ENCODE measurements around the gene ATP7B.

ATP7B gene

GRCh38 chr13:51950722-51951121, 60.5 kb downstream of the ATP7B start:
- no peak for DNase-seq (ENCODE audit: low spot score)

GRCh38 chr13:51946163-51946669, 65.0 kb downstream of the ATP7B start:
- DNase-seq (ENCODE audit: low spot score) = no peak

GRCh38 chr13:51945149-51945548, 66.1 kb downstream of the ATP7B start:
- no peak for DNase-seq (ENCODE audit: low spot score)

GRCh38 chr13:51944428-51944827, 66.8 kb downstream of the ATP7B start:
- no peak for DNase-seq (ENCODE audit: low spot score)

- DNase-seq (ENCODE audit: low spot score) = no peak
Observed at GRCh38 chr13:51943721-51944120, 67.5 kb downstream of the ATP7B start.

GRCh38 chr13:51942189-51942588, 69.1 kb downstream of the ATP7B start:
- no peak for DNase-seq (ENCODE audit: low spot score)

GRCh38 chr13:51938454-51938853, 72.8 kb downstream of the ATP7B start:
- no peak for DNase-seq (ENCODE audit: low spot score)

GRCh38 chr13:51937320-51938290, 73.6 kb downstream of the ATP7B start:
- DNase-seq (ENCODE audit: low spot score) = no peak

GRCh38 chr13:51935326-51936171, 75.7 kb downstream of the ATP7B start:
- DNase-seq (ENCODE audit: low spot score) = no peak

- no peak for DNase-seq (ENCODE audit: low spot score)
Observed at GRCh38 chr13:51934461-51935087, 76.7 kb downstream of the ATP7B start.

- DNase-seq (ENCODE audit: low spot score) = no peak
Observed at GRCh38 chr13:51933466-51934058, 77.7 kb downstream of the ATP7B start.

GRCh38 chr13:51932231-51932630, 79.0 kb downstream of the ATP7B start:
- no peak for DNase-seq (ENCODE audit: low spot score)

- no peak for DNase-seq (ENCODE audit: low spot score)
Observed at GRCh38 chr13:51931606-51932005, 79.6 kb downstream of the ATP7B start.

GRCh38 chr13:51929699-51930098, 81.6 kb downstream of the ATP7B start:
- no peak for DNase-seq (ENCODE audit: low spot score)

GRCh38 chr13:51928231-51928630, 83.0 kb downstream of the ATP7B start:
- no peak for DNase-seq (ENCODE audit: low spot score)

GRCh38 chr13:51927129-51927528, 84.1 kb downstream of the ATP7B start:
- no peak for DNase-seq (ENCODE audit: low spot score)

- DNase-seq (ENCODE audit: low spot score) = no peak
Observed at GRCh38 chr13:51926528-51926885, 84.7 kb downstream of the ATP7B start.

GRCh38 chr13:51925865-51926527, 85.3 kb downstream of the ATP7B start:
- no peak for DNase-seq (ENCODE audit: low spot score)

GRCh38 chr13:51924756-51925544, 86.3 kb downstream of the ATP7B start:
- no peak for DNase-seq (ENCODE audit: low spot score)

GRCh38 chr13:51923983-51924539, 87.2 kb downstream of the ATP7B start:
- no peak for DNase-seq (ENCODE audit: low spot score)

All from pons (tissue), 1 donor.